GM19463 (cell line): ENCODE measurements around the gene BNIP3.
"Not testable (repeated sequence)": the region's sequence is repeated elsewhere in the genome, so short reads cannot be mapped to it uniquely, and the experiment has no call there.

Experiments
- ATAC-seq: cut with Tn5 transposase; IDR thresholded peaks from one replicate; pipeline ENCODE4 v1.9.1; 2021; ENCODE audit warnings: mild to moderate bottlenecking, moderate library complexity; ENCODE audit not compliant: unreplicated experiment

BNIP3 gene

GRCh38 chr10:131930586-131931330, 51.0 kb downstream of the BNIP3 start:
- no peak for ATAC-seq

DNA sequence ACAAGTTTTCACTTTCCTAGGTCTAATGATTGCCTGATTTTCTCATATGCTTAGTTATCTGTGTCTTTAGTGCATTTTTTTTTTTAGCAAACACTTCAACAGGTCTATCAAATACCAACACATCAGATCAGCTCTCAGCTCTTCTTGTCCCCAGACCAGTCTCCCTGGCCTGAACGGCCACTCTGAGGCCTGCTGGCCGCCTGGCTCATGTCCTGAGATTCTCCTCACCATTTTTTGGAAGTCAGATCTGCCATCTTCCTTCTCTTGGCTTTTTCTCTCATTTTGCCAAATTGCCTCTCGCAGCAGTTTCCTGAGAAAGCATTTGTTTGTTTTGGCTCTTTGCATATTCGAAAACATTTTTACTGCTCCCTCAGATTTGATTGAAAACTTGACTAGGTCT, 51.6 kb downstream of the BNIP3 start:
- ATAC-seq: no peak

DNA sequence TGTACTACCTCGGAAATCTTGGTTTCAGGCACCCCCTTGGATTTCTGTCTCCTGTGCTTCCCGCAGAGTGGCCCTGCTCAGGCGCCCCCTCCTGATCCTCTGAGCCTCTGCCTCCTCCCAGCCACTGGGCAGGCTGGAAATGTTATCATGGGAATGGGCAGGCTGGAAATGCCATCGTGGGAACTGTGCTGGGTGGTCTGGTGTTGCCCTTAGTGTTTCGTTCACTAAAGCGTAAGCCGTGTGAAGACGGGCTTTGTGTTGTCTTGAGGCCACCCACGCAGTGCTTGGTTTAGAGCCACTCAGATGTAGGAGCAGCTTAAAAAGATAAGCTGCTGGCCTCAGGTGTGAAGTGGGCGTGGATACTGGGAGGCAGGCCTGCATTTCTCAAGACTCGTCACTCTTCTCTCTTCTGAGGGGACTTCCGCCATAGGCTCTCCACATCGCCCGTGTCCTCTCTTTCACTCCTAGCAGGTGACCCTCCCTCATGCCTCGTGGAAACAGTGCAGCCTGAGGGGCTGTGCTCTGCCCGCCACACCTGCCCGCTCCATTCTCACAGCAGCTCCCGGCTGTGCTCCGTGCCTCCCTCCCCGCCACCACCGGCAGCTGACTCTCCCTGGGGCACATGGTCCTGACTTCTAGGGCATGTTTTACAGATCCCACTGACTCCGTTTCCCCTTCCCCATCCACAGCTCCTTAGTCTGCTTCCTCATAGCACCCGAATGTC, 52.4 kb downstream of the BNIP3 start:
- ATAC-seq: no peak

- ATAC-seq: peak; percentile 94
Observed at GRCh38 chr10:131928248-131929095, 53.3 kb downstream of the BNIP3 start.

- no peak for ATAC-seq
Observed at GRCh38 chr10:131926743-131927595, 54.8 kb downstream of the BNIP3 start.

DNA sequence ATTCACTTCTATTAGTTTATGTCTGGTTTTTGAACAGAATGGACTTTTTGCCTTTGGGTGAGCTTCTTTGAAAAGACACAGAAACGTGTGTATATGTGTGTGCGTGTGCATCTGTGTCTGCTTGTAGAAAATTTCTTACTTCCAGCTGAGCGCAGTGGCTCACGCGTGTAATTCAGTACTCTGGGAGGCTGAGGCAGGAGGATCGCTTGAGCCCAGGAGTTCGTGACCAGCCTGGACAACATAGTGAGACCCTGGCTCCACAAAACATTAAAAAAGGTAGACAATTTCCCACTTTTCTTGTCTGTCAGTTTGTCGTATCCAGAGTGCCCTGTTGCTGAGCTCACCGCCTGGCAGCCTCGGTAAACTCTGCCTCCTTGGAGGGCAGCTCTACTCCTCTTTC, 55.5 kb downstream of the BNIP3 start:
- no peak for ATAC-seq

DNA sequence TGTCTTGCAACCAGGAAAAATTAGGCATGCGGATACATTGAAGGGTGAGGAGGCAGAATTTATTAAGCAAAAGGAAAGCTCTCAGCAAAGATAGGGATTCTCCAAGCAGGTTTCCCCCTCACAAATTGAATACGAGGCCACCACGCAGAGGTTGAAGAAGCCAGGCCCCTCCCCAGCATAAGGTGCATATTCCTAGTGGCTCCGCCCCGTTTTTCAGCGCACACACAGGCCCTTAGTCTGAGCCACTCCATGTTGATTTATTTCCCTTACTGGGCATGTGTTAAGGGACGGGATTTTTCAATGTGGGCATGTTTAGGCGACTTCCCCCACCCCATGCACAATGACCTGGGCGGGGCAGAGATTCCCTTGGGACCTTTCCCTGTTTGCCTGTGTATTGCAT, 56.0 kb downstream of the BNIP3 start:
- no peak for ATAC-seq

GRCh38 chr10:131925011-131925649, 56.6 kb downstream of the BNIP3 start:
- ATAC-seq: no peak

- ATAC-seq: no peak
Observed at GRCh38 chr10:131923038-131923756, 58.5 kb downstream of the BNIP3 start.

GRCh38 chr10:131921184-131921583, 60.5 kb downstream of the BNIP3 start:
- ATAC-seq: peak; percentile 90

DNA sequence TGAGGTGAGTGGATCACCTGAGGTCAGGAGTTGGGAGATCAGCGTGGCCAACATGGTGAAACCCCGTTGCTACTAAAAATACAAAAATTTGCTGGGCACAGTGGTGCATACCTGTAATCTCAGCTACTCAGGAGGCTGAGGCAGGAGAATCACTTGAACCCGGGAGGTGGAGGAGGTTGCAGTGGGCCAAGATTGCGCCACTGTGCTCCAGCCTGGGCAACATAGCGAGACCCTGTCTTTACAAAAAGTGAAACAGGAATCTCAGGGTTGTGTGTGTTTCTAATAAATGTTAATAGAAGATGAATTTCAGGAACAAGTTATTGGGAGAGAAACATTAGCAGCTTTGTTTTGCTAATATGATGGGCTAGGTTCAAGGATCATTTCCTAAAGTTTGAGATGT, 61.0 kb downstream of the BNIP3 start:
- no peak for ATAC-seq

DNA sequence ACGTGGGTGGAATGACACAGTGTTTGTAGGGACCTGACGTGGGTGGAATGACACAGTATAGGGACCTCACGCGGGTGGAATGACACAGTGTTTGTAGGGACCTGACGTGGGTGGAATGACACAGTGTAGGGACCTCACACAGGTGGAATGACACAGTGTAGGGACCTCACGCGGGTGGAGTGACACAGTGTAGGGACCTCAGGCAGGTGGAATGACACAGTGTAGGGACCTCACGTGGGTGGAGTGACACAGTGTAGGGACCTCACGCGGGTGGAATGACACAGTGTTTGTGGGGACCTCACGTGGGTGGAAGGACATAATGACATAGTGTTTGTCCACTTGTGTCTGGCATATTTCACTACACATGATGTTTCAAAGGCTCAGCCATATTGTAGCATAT, 61.6 kb downstream of the BNIP3 start:
- no peak for ATAC-seq

DNA sequence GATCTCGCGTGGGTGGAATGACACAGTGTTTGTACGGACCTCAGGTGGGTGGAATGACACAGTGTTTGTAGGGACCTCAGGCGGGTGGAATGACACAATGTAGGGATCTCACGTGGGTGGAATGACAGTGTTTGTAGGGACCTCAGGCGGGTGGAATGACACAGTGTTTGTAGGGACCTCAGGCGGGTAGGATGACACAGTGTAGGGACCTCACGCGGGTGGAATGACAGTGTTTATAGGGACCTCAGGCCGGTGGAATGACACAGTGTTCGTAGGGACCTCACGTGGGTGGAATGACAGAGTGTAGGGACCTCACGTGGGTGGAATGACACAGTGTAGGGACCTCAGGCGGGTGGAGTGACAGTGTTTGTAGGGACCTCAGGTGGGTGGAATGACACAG, 62.3 kb downstream of the BNIP3 start:
- not testable (repeated sequence) for ATAC-seq
